Measurements from ENCODE around the gene ENDOV. TPM values are rescaled to one million over a fixed set of nuclear protein-coding genes. Genes with fewer than 3 reads are reported as not detected.

The ENDOV gene
- 40.7 TPM for total RNA-seq (ENCODE audit: unreplicated experiment)
- long read RNA-seq, partial matches to known transcripts = 5 of 26 reads
- long read RNA-seq, other reads (novel, unspliced or antisense) = 16 of 26 reads

GRCh38 chr17:80414803-80415625 is at the start of gene ENDOV:
Gene ENDOV, plus strand, starts transcription at chr17:80415167. Its CDS starts 28 bp downstream, at chr17:80415195.
- Mint-ChIP-seq H3K4me1 (ENCODE audit: unreplicated experiment) (peaks cover 48% of the 10 kb centered on the region), H3K36me3 (ENCODE audit: low read depth, unreplicated experiment) (peaks cover 25% of the 10 kb centered on the region), H3K4me3 (ENCODE audit: unreplicated experiment) (peak within 1 kb of the TSS; percentile 88), H3K27me3 (ENCODE audit: unreplicated experiment) (peaks cover 7% of the 10 kb centered on the region), H3K9me3 (ENCODE audit: unreplicated experiment) (no peaks in the 10 kb centered on the region), H3K27ac (ENCODE audit: unreplicated experiment) (peak within 1 kb of the TSS; percentile 76)
- TF ChIP-seq, protein P1, sequence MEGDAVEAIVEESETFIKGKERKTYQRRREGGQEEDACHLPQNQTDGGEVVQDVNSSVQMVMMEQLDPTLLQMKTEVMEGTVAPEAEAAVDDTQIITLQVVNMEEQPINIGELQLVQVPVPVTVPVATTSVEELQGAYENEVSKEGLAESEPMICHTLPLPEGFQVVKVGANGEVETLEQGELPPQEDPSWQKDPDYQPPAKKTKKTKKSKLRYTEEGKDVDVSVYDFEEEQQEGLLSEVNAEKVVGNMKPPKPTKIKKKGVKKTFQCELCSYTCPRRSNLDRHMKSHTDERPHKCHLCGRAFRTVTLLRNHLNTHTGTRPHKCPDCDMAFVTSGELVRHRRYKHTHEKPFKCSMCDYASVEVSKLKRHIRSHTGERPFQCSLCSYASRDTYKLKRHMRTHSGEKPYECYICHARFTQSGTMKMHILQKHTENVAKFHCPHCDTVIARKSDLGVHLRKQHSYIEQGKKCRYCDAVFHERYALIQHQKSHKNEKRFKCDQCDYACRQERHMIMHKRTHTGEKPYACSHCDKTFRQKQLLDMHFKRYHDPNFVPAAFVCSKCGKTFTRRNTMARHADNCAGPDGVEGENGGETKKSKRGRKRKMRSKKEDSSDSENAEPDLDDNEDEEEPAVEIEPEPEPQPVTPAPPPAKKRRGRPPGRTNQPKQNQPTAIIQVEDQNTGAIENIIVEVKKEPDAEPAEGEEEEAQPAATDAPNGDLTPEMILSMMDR (IDR thresholded peaks at IDR 0.05; ENCODE audit: unreplicated experiment) = no peak
- peak; percentile 90 for DNase-seq (ENCODE audit: low spot score)

DNA sequence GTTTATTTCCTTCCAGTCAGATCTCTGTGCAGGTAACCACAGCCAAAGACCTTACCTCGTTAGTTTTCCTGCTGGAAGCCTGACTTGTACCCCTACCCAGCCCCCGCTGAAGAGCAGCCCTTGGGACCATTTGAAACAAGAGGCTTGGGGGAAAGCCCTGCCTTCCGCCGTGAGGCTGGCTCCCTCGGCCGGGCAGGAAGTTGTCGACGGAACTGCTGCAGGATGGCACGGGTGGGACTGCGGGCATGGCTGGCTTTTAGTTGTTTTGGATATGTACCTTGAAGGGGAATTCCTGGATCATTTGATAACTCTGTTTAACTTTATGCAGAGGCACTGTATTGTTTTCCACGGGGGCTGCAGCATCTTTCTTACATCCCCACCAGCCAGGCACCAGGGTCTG is 49.0 kb upstream of the ENDOV start:
- H3K4me1 Mint-ChIP-seq (ENCODE audit: unreplicated experiment) = no peaks in the 10 kb centered on the region
- peaks cover 7% of the 10 kb centered on the region for H3K27me3 Mint-ChIP-seq (ENCODE audit: unreplicated experiment)
- TF ChIP-seq, protein P1 (IDR thresholded peaks at IDR 0.05; ENCODE audit: unreplicated experiment) = no peak
- no peaks in the 10 kb centered on the region for H3K9me3 Mint-ChIP-seq (ENCODE audit: unreplicated experiment)
- H3K4me3 Mint-ChIP-seq (ENCODE audit: unreplicated experiment) = no peak overlapping the region
- H3K27ac Mint-ChIP-seq (ENCODE audit: unreplicated experiment) = no peak overlapping the region
- peaks cover 42% of the 10 kb centered on the region for H3K36me3 Mint-ChIP-seq (ENCODE audit: low read depth, unreplicated experiment)
- no peak for DNase-seq (ENCODE audit: low spot score)

DNA sequence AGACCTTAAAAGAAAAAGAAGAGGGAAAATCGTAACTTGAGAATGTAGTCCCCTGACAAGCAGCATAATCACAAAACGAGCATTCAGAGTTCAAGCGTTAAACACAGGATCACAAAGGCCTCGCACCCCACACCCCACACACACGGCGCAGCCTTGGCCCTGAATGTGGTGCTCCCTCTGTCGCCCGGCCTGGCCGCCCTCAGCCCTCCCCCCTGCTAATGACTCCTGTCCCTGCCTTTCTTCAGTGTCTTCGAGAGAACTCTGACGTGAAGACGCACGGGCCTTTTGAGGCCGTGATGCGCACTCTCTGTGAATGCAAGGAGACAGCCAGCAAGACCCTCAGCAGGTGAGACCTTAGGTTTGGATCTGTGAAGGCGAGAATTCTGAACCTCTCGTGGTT is 47.5 kb upstream of the ENDOV start:
- no peak overlapping the region for H3K4me3 Mint-ChIP-seq (ENCODE audit: unreplicated experiment)
- H3K36me3 Mint-ChIP-seq (ENCODE audit: low read depth, unreplicated experiment) = peaks cover 31% of the 10 kb centered on the region
- TF ChIP-seq, protein P1 (IDR thresholded peaks at IDR 0.05; ENCODE audit: unreplicated experiment) = no peak
- DNase-seq (ENCODE audit: low spot score) = no peak
- no peaks in the 10 kb centered on the region for H3K9me3 Mint-ChIP-seq (ENCODE audit: unreplicated experiment)
- H3K4me1 Mint-ChIP-seq (ENCODE audit: unreplicated experiment) = no peaks in the 10 kb centered on the region
- H3K27ac Mint-ChIP-seq (ENCODE audit: unreplicated experiment) = no peak overlapping the region
- peaks cover 7% of the 10 kb centered on the region for H3K27me3 Mint-ChIP-seq (ENCODE audit: unreplicated experiment)

DNA sequence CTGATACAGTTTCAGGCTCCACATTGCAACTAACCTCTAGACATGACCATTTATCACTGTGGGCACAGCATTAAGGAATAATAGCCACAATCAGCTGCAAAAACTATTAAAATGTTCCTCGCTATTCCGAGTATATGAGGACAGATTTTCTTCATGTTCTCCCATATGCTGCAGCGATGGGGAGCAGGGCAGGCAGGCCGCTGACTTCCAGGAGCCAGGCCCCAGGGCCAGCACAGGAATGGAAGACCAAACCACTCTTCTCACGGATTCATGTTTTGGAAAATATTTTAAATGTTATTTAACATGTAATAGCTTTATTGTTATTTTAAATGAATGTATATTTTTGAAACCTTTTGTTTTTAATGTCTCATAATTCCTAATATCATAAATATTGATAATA is 43.8 kb upstream of the ENDOV start:
- H3K4me3 Mint-ChIP-seq (ENCODE audit: unreplicated experiment) = no peak overlapping the region
- TF ChIP-seq, protein P1 (IDR thresholded peaks at IDR 0.05; ENCODE audit: unreplicated experiment) = no peak
- no peaks in the 10 kb centered on the region for H3K9me3 Mint-ChIP-seq (ENCODE audit: unreplicated experiment)
- DNase-seq (ENCODE audit: low spot score) = no peak
- H3K4me1 Mint-ChIP-seq (ENCODE audit: unreplicated experiment) = peaks cover 17% of the 10 kb centered on the region
- H3K27me3 Mint-ChIP-seq (ENCODE audit: unreplicated experiment) = peaks cover 2% of the 10 kb centered on the region
- H3K36me3 Mint-ChIP-seq (ENCODE audit: low read depth, unreplicated experiment) = peaks cover 43% of the 10 kb centered on the region
- no peak overlapping the region for H3K27ac Mint-ChIP-seq (ENCODE audit: unreplicated experiment)

GRCh38 chr17:80372456-80372855 is 42.5 kb upstream of the ENDOV start:
- H3K9me3 Mint-ChIP-seq (ENCODE audit: unreplicated experiment) = no peaks in the 10 kb centered on the region
- H3K27me3 Mint-ChIP-seq (ENCODE audit: unreplicated experiment) = peaks cover 3% of the 10 kb centered on the region
- no peak for DNase-seq (ENCODE audit: low spot score)
- H3K27ac Mint-ChIP-seq (ENCODE audit: unreplicated experiment) = no peak overlapping the region
- peaks cover 22% of the 10 kb centered on the region for H3K4me1 Mint-ChIP-seq (ENCODE audit: unreplicated experiment)
- TF ChIP-seq, protein P1 (IDR thresholded peaks at IDR 0.05; ENCODE audit: unreplicated experiment) = no peak
- no peak overlapping the region for H3K4me3 Mint-ChIP-seq (ENCODE audit: unreplicated experiment)
- H3K36me3 Mint-ChIP-seq (ENCODE audit: low read depth, unreplicated experiment) = peaks cover 50% of the 10 kb centered on the region

Measured in endothelial cell (in vitro differentiated cells).